ENCODE data around the gene PA2G4. TPM values are rescaled to one million over a fixed set of nuclear protein-coding genes. Genes with fewer than 3 reads are reported as not detected.
A peak's percentile ranks its signal among the peaks of the same experiment; 100 is the strongest.
"Not testable (repeated sequence)": the region's sequence is repeated elsewhere in the genome, so short reads cannot be mapped to it uniquely, and the experiment has no call there.

Gene PA2G4
- polyA plus RNA-seq (109 and 115 TPM in 2 replicates), polyA minus RNA-seq (77.4 and 113 TPM in 2 replicates)

GRCh38 chr12:56104109-56104814 lies at the start of gene PA2G4:
TSS of gene PA2G4 (plus strand) at chr12:56104559. CDS start at chr12:56104738, 179 bp downstream.
- no peaks in the 10 kb centered on the region for H3K27me3 ChIP-seq (ENCODE audit: insufficient read depth, low read depth, low read length)
- H3K9ac ChIP-seq (ENCODE audit: low read length): peak within 1 kb of the TSS; percentile 86
- peak within 1 kb of the TSS; percentile 60 for H2AFZ ChIP-seq (ENCODE audit: low read depth, low read length)
- no peaks in the 10 kb centered on the region for H3K9me3 ChIP-seq (ENCODE audit: low read length)
- H3K4me2 ChIP-seq (ENCODE audit: low read length): peak within 1 kb of the TSS; percentile 89
- peak within 1 kb of the TSS; percentile 97 for H3K4me3 ChIP-seq (ENCODE audit: low read length)
- H3F3A ChIP-seq (ENCODE audit: insufficient read depth, low read length, poor library complexity, severe bottlenecking): no peaks in the 10 kb centered on the region
- H3K36me3 ChIP-seq (ENCODE audit: insufficient read depth, low read length): no peaks in the 10 kb centered on the region
- H3K27ac ChIP-seq (ENCODE audit: low read length): peak within 1 kb of the TSS; percentile 85
- H3K79me2 ChIP-seq (replicated peaks; ENCODE audit: insufficient read depth, low read length): peaks cover 24% of the 10 kb centered on the region
- no peak for TF ChIP-seq EZH2 (IDR thresholded peaks at IDR 0.05; ENCODE audit: borderline replicate concordance, insufficient read depth, low read length, poor library complexity, severe bottlenecking)
- TF ChIP-seq MXI1 (conservative IDR thresholded peaks at IDR 0.05; ENCODE audit: poor library complexity, severe bottlenecking): peak; percentile 93
- TF ChIP-seq TAF1 (IDR thresholded peaks at IDR 0.05; ENCODE audit: low read depth): peak; percentile 20
- no peak for TF ChIP-seq REST (IDR thresholded peaks at IDR 0.05; ENCODE audit: borderline replicate concordance)
- peak; percentile 61 for TF ChIP-seq EP300 (conservative IDR thresholded peaks at IDR 0.05; ENCODE audit: poor library complexity, severe bottlenecking)
- TF ChIP-seq, protein P1, sequence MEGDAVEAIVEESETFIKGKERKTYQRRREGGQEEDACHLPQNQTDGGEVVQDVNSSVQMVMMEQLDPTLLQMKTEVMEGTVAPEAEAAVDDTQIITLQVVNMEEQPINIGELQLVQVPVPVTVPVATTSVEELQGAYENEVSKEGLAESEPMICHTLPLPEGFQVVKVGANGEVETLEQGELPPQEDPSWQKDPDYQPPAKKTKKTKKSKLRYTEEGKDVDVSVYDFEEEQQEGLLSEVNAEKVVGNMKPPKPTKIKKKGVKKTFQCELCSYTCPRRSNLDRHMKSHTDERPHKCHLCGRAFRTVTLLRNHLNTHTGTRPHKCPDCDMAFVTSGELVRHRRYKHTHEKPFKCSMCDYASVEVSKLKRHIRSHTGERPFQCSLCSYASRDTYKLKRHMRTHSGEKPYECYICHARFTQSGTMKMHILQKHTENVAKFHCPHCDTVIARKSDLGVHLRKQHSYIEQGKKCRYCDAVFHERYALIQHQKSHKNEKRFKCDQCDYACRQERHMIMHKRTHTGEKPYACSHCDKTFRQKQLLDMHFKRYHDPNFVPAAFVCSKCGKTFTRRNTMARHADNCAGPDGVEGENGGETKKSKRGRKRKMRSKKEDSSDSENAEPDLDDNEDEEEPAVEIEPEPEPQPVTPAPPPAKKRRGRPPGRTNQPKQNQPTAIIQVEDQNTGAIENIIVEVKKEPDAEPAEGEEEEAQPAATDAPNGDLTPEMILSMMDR (IDR thresholded peaks at IDR 0.05; ENCODE audit: poor library complexity, severe bottlenecking): no peak
- peak; percentile 78 for TF ChIP-seq POLR2AphosphoS5 (IDR thresholded peaks at IDR 0.05)
- peak; percentile 37 for TF ChIP-seq SMC3 (conservative IDR thresholded peaks at IDR 0.05; ENCODE audit: poor library complexity)
- peak; percentile 26 for TF ChIP-seq RAD21 (conservative IDR thresholded peaks at IDR 0.05)
- no peaks in the 10 kb centered on the region for H4K20me1 ChIP-seq (ENCODE audit: insufficient read depth)
- H3K9me2 ChIP-seq (ENCODE audit: insufficient read depth, low read length): no peaks in the 10 kb centered on the region

DNA sequence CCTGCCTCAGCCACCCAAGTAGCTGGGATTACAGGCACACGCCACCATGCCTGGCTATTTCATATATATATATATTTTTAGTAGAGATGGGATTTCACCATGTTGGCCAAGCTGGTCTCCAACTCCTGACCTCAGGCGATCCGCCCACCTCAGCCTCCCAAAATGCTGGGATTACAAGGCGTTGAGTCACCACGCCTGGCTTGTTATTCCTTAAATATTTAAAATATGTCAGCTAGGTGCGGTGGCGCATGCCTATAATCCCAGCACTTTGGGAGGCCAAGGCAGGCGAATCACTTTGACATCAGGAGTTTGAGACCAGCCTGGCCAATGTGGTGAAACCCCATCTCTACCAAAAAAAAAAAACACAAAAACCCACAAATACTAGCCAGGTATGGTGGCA lies 44.4 kb upstream of the PA2G4 start:
- H4K20me1 ChIP-seq (ENCODE audit: insufficient read depth): not testable (repeated sequence)

More for the DNA sequence above, 44.4 kb upstream of the PA2G4 start:
- not testable (repeated sequence) for H3K9me3 ChIP-seq (ENCODE audit: low read length); H3K36me3 ChIP-seq (ENCODE audit: insufficient read depth, low read length); H3K4me3 ChIP-seq (ENCODE audit: low read length); H3K9me2 ChIP-seq (ENCODE audit: insufficient read depth, low read length); H3K79me2 ChIP-seq (replicated peaks; ENCODE audit: insufficient read depth, low read length); H3F3A ChIP-seq (ENCODE audit: insufficient read depth, low read length, poor library complexity, severe bottlenecking); H3K9ac ChIP-seq (ENCODE audit: low read length); H3K27me3 ChIP-seq (ENCODE audit: insufficient read depth, low read depth, low read length); H3K27ac ChIP-seq (ENCODE audit: low read length); H3K4me2 ChIP-seq (ENCODE audit: low read length); H2AFZ ChIP-seq (ENCODE audit: low read depth, low read length)

All from neural cell (in vitro differentiated cells).